Measurements from ENCODE around the gene NLRX1. TPM values are rescaled to one million over a fixed set of nuclear protein-coding genes. Genes with fewer than 3 reads are reported as not detected.
"Not testable (repeated sequence)": the region's sequence is repeated elsewhere in the genome, so short reads cannot be mapped to it uniquely, and the experiment has no call there.

Gene NLRX1
- total RNA-seq, 3 donors from 2014 or later = 9.7 to 13.2 (median 9.7) TPM

GRCh38 chr11:119167077-119167458 is 1.5 kb upstream of the NLRX1 start:
- ATAC-seq; DNase-seq; H3K4me1 Mint-ChIP-seq (ENCODE audit: low read depth); H3K36me3 Mint-ChIP-seq (ENCODE audit: insufficient read depth); H3K4me3 Mint-ChIP-seq; H3K9me3 Mint-ChIP-seq; H3K27me3 Mint-ChIP-seq (ENCODE audit: low read depth): not testable (repeated sequence)

GRCh38 chr11:119167933-119168332 is 592 bp upstream of the NLRX1 start:
- peaks cover 3% of the 10 kb centered on the region for H3K4me1 Mint-ChIP-seq (ENCODE audit: low read depth)
- no peaks in the 10 kb centered on the region for H3K36me3 Mint-ChIP-seq (ENCODE audit: insufficient read depth)

GRCh38 chr11:119169282-119169719 is 776 bp downstream of the NLRX1 start:
- peaks cover 3% of the 10 kb centered on the region for H3K4me1 Mint-ChIP-seq (ENCODE audit: low read depth)
- DNase-seq (no peak), ATAC-seq (peak; percentile 56 to 68)
- H3K9me3 Mint-ChIP-seq = no peaks in the 10 kb centered on the region
- no peaks in the 10 kb centered on the region for H3K27me3 Mint-ChIP-seq (ENCODE audit: low read depth)
- H3K4me3 Mint-ChIP-seq = peak overlapping the region; percentile 88
- no peaks in the 10 kb centered on the region for H3K36me3 Mint-ChIP-seq (ENCODE audit: insufficient read depth)

More at GRCh38 chr11:119167933-119168332, 592 bp upstream of the NLRX1 start:
- H3K4me3 Mint-ChIP-seq = peak overlapping the region; percentile 88
- DNase-seq = no peak
- no peak for ATAC-seq
- no peaks in the 10 kb centered on the region for H3K9me3 Mint-ChIP-seq
- no peaks in the 10 kb centered on the region for H3K27me3 Mint-ChIP-seq (ENCODE audit: low read depth)

- DNase-seq = no peak
- H3K4me3 Mint-ChIP-seq = no peak overlapping the region
- H3K36me3 Mint-ChIP-seq (ENCODE audit: insufficient read depth) = no peaks in the 10 kb centered on the region
- no peak for ATAC-seq
- peaks cover 6% of the 10 kb centered on the region for H3K4me1 Mint-ChIP-seq (ENCODE audit: low read depth)
- H3K27me3 Mint-ChIP-seq (ENCODE audit: low read depth) = no peaks in the 10 kb centered on the region
- no peaks in the 10 kb centered on the region for H3K9me3 Mint-ChIP-seq
Measured at GRCh38 chr11:119172513-119172912, 4.0 kb downstream of the NLRX1 start.

GRCh38 chr11:119173453-119173852 is 4.9 kb downstream of the NLRX1 start:
- Mint-ChIP-seq H3K4me1 (ENCODE audit: low read depth) (peaks cover 11% of the 10 kb centered on the region), H3K9me3 (no peaks in the 10 kb centered on the region), H3K27me3 (ENCODE audit: low read depth) (no peaks in the 10 kb centered on the region), H3K36me3 (ENCODE audit: insufficient read depth) (no peaks in the 10 kb centered on the region), H3K4me3 (no peak overlapping the region)
- no peak for DNase-seq
- no peak for ATAC-seq

GRCh38 chr11:119175493-119176077 is 7.1 kb downstream of the NLRX1 start:
- no peak overlapping the region for H3K4me3 Mint-ChIP-seq
- ATAC-seq = peak in 1 of 2 donors; percentile 38
- no peaks in the 10 kb centered on the region for H3K9me3 Mint-ChIP-seq
- H3K4me1 Mint-ChIP-seq (ENCODE audit: low read depth) = peaks cover 10% of the 10 kb centered on the region
- H3K36me3 Mint-ChIP-seq (ENCODE audit: insufficient read depth) = no peaks in the 10 kb centered on the region
- no peak for DNase-seq
- no peaks in the 10 kb centered on the region for H3K27me3 Mint-ChIP-seq (ENCODE audit: low read depth)

- DNase-seq (no peak), ATAC-seq (no peak)
- Mint-ChIP-seq H3K9me3 (no peaks in the 10 kb centered on the region), H3K36me3 (ENCODE audit: insufficient read depth) (no peaks in the 10 kb centered on the region), H3K4me1 (ENCODE audit: low read depth) (peaks cover 10% of the 10 kb centered on the region), H3K4me3 (no peak overlapping the region), H3K27me3 (ENCODE audit: low read depth) (no peaks in the 10 kb centered on the region)
Measured at GRCh38 chr11:119178166-119178680, 9.7 kb downstream of the NLRX1 start.

GRCh38 chr11:119179342-119179741 is 10.8 kb downstream of the NLRX1 start:
- Mint-ChIP-seq H3K4me1 (ENCODE audit: low read depth) (peaks cover 10% of the 10 kb centered on the region), H3K36me3 (ENCODE audit: insufficient read depth) (peaks cover 2% of the 10 kb centered on the region), H3K9me3 (no peaks in the 10 kb centered on the region), H3K27me3 (ENCODE audit: low read depth) (no peaks in the 10 kb centered on the region), H3K4me3 (no peak overlapping the region)
- no peak for DNase-seq
- ATAC-seq = no peak

- Mint-ChIP-seq H3K9me3 (no peaks in the 10 kb centered on the region), H3K36me3 (ENCODE audit: insufficient read depth) (peaks cover 2% of the 10 kb centered on the region), H3K27me3 (ENCODE audit: low read depth) (no peaks in the 10 kb centered on the region), H3K4me3 (no peak overlapping the region), H3K4me1 (ENCODE audit: low read depth) (peaks cover 10% of the 10 kb centered on the region)
- ATAC-seq (no peak), DNase-seq (no peak)
Measured at GRCh38 chr11:119179983-119180382, 11.5 kb downstream of the NLRX1 start.

- Mint-ChIP-seq H3K4me3 (no peak overlapping the region), H3K27me3 (ENCODE audit: low read depth) (no peaks in the 10 kb centered on the region), H3K4me1 (ENCODE audit: low read depth) (peaks cover 7% of the 10 kb centered on the region), H3K9me3 (no peaks in the 10 kb centered on the region), H3K36me3 (ENCODE audit: insufficient read depth) (peaks cover 2% of the 10 kb centered on the region)
- no peak for DNase-seq
- ATAC-seq = no peak
Measured at GRCh38 chr11:119180729-119181676, 12.5 kb downstream of the NLRX1 start.

GRCh38 chr11:119181677-119182412 is 13.3 kb downstream of the NLRX1 start:
- H3K4me3 Mint-ChIP-seq = no peak overlapping the region
- peaks cover 5% of the 10 kb centered on the region for H3K27me3 Mint-ChIP-seq (ENCODE audit: low read depth)
- peaks cover 7% of the 10 kb centered on the region for H3K4me1 Mint-ChIP-seq (ENCODE audit: low read depth)
- peaks cover 2% of the 10 kb centered on the region for H3K36me3 Mint-ChIP-seq (ENCODE audit: insufficient read depth)
- DNase-seq (no peak), ATAC-seq (no peak)
- H3K9me3 Mint-ChIP-seq = no peaks in the 10 kb centered on the region

GRCh38 chr11:119184399-119184798 is 15.9 kb downstream of the NLRX1 start:
- H3K9me3 Mint-ChIP-seq; ATAC-seq; H3K36me3 Mint-ChIP-seq (ENCODE audit: insufficient read depth); H3K27me3 Mint-ChIP-seq (ENCODE audit: low read depth); DNase-seq; H3K4me3 Mint-ChIP-seq; H3K4me1 Mint-ChIP-seq (ENCODE audit: low read depth): not testable (repeated sequence)

GRCh38 chr11:119185981-119186634 is 17.6 kb downstream of the NLRX1 start:
- ATAC-seq (no peak), DNase-seq (no peak)
- Mint-ChIP-seq H3K4me1 (ENCODE audit: low read depth) (no peaks in the 10 kb centered on the region), H3K4me3 (no peak overlapping the region), H3K9me3 (no peaks in the 10 kb centered on the region), H3K36me3 (ENCODE audit: insufficient read depth) (peaks cover 2% of the 10 kb centered on the region), H3K27me3 (ENCODE audit: low read depth) (peaks cover 5% of the 10 kb centered on the region)

Measured in activated T-cell treated with anti-CD3 and anti-CD28 coated beads, Interleukin-2, amount 50 U/mL, for 4 hours (primary cell).